ENCODE data around the gene LAMA5.

- no peak for TF ChIP-seq CTCF (IDR thresholded peaks at IDR 0.05)
- TF ChIP-seq EZH2 (IDR thresholded peaks at IDR 0.05; ENCODE audit: borderline replicate concordance, insufficient read depth, low read depth, low read length, poor library complexity, severe bottlenecking): no peak
Measured at GRCh38 chr20:62299666-62300236, 67.4 kb downstream of the LAMA5 start.

Data from B cell (primary cell).